ENCODE data around the gene CHST9.

Gene CHST9

GRCh38 chr18:27120246-27120645 is 64.9 kb downstream of the CHST9 start:
- TF ChIP-seq CTCF (IDR thresholded peaks at IDR 0.05; ENCODE audit: low read depth, low read length, poor library complexity, severe bottlenecking) = no peak
- no peak for TF ChIP-seq EZH2phosphoT487 (IDR thresholded peaks at IDR 0.05; ENCODE audit: borderline replicate concordance, low read length)
- no peaks in the 10 kb centered on the region for H3K4me1 ChIP-seq (ENCODE audit: control insufficient read depth, low read length)
- H3K4me2 ChIP-seq (ENCODE audit: low read length) = no peak overlapping the region
- no peaks in the 10 kb centered on the region for H4K20me1 ChIP-seq (ENCODE audit: control insufficient read depth, insufficient read depth, low read depth, low read length)
- no peaks in the 10 kb centered on the region for H3K79me2 ChIP-seq (ENCODE audit: control insufficient read depth, low read length)
- no peaks in the 10 kb centered on the region for H3F3A ChIP-seq (ENCODE audit: control insufficient read depth, insufficient read depth)
- H3K9me3 ChIP-seq (ENCODE audit: control insufficient read depth, insufficient read depth, low read length) = no peaks in the 10 kb centered on the region
- H3K9me2 ChIP-seq (replicated peaks; ENCODE audit: control insufficient read depth, low read length) = no peaks in the 10 kb centered on the region
- no peak overlapping the region for H3K27ac ChIP-seq (ENCODE audit: low read depth, low read length)
- H3K36me3 ChIP-seq (ENCODE audit: control insufficient read depth, low read length) = no peaks in the 10 kb centered on the region
- no peaks in the 10 kb centered on the region for H3K27me3 ChIP-seq (ENCODE audit: control insufficient read depth, low read length)
- H3K4me3 ChIP-seq (ENCODE audit: low read length) = no peak overlapping the region

DNA sequence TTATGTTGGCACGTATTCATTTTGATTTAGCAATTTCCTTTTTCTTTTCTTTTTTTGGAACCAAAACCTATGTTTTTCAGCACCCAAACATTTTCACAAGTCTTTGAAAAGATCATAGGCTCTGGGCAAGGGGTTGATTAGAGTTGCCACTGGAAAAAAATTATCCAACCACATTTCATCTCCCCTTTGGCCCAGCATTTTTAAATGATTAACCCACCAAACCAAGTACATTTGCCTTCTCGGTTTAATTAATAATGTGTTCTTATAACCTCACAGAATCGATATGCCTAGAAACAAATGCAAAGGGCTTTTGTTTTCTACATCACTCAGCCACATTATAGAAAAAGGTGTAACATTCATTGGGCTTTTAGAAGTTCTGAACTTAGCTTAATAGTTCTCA is 66.1 kb downstream of the CHST9 start:
- H3K27ac ChIP-seq (ENCODE audit: low read depth, low read length) = no peak overlapping the region
- H3K36me3 ChIP-seq (ENCODE audit: control insufficient read depth, low read length) = no peaks in the 10 kb centered on the region
- no peak overlapping the region for H3K4me2 ChIP-seq (ENCODE audit: low read length)
- no peak overlapping the region for H3K4me3 ChIP-seq (ENCODE audit: low read length)
- H4K20me1 ChIP-seq (ENCODE audit: control insufficient read depth, insufficient read depth, low read depth, low read length) = no peaks in the 10 kb centered on the region
- H3K9me2 ChIP-seq (replicated peaks; ENCODE audit: control insufficient read depth, low read length) = no peaks in the 10 kb centered on the region
- no peaks in the 10 kb centered on the region for H3F3A ChIP-seq (ENCODE audit: control insufficient read depth, insufficient read depth)
- H3K9me3 ChIP-seq (ENCODE audit: control insufficient read depth, insufficient read depth, low read length) = no peaks in the 10 kb centered on the region
- no peaks in the 10 kb centered on the region for H3K79me2 ChIP-seq (ENCODE audit: control insufficient read depth, low read length)
- TF ChIP-seq EZH2phosphoT487 (IDR thresholded peaks at IDR 0.05; ENCODE audit: borderline replicate concordance, low read length) (no peak), CTCF (IDR thresholded peaks at IDR 0.05; ENCODE audit: low read depth, low read length, poor library complexity, severe bottlenecking) (no peak)
- H3K27me3 ChIP-seq (ENCODE audit: control insufficient read depth, low read length) = no peaks in the 10 kb centered on the region
- H3K4me1 ChIP-seq (ENCODE audit: control insufficient read depth, low read length) = no peaks in the 10 kb centered on the region; the same call in 1 of the 2 replicates

DNA sequence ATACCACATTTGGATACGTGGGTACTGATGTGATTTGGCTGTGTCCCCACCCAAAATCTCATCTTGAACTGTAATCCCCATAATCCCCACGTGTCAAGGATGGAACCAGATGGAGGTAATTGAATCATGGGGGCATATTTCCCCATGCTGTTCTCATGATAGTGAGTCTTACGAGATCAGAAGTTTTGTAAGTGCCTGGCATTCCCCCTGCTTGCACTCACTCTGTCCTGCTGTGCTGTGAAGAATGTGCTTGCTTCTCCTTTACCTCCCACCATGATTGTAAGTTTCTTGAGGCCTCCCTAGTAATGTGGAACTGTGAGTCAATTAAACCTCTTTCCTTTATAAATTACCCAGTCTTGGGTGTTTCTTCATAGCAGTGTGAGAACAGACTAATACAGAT is 70.3 kb downstream of the CHST9 start:
- no peak overlapping the region for H3K4me2 ChIP-seq (ENCODE audit: low read length)
- TF ChIP-seq CTCF (IDR thresholded peaks at IDR 0.05; ENCODE audit: low read depth, low read length, poor library complexity, severe bottlenecking) = no peak
- TF ChIP-seq EZH2phosphoT487 (IDR thresholded peaks at IDR 0.05; ENCODE audit: borderline replicate concordance, low read length) = no peak
- H3K27ac ChIP-seq (ENCODE audit: low read depth, low read length) = no peak overlapping the region
- H3K36me3 ChIP-seq (ENCODE audit: control insufficient read depth, low read length) = no peaks in the 10 kb centered on the region
- no peaks in the 10 kb centered on the region for H3K9me2 ChIP-seq (replicated peaks; ENCODE audit: control insufficient read depth, low read length)
- no peaks in the 10 kb centered on the region for H3K9me3 ChIP-seq (ENCODE audit: control insufficient read depth, insufficient read depth, low read length)
- no peaks in the 10 kb centered on the region for H4K20me1 ChIP-seq (ENCODE audit: control insufficient read depth, insufficient read depth, low read depth, low read length)
- no peak overlapping the region for H3K4me3 ChIP-seq (ENCODE audit: low read length)
- no peaks in the 10 kb centered on the region; the same call in 1 of the 2 replicates for H3K4me1 ChIP-seq (ENCODE audit: control insufficient read depth, low read length)
- H3K79me2 ChIP-seq (ENCODE audit: control insufficient read depth, low read length) = no peaks in the 10 kb centered on the region
- no peaks in the 10 kb centered on the region for H3K27me3 ChIP-seq (ENCODE audit: control insufficient read depth, low read length)
- no peaks in the 10 kb centered on the region for H3F3A ChIP-seq (ENCODE audit: control insufficient read depth, insufficient read depth)

- no peak overlapping the region for H3K4me2 ChIP-seq (ENCODE audit: low read length)
- H3K27ac ChIP-seq (ENCODE audit: low read depth, low read length) = no peak overlapping the region
- H3K4me3 ChIP-seq (ENCODE audit: low read length) = no peak overlapping the region
- no peaks in the 10 kb centered on the region for H3K79me2 ChIP-seq (ENCODE audit: control insufficient read depth, low read length)
- TF ChIP-seq CTCF (IDR thresholded peaks at IDR 0.05; ENCODE audit: low read depth, low read length, poor library complexity, severe bottlenecking) (no peak), EZH2phosphoT487 (IDR thresholded peaks at IDR 0.05; ENCODE audit: borderline replicate concordance, low read length) (no peak)
- no peaks in the 10 kb centered on the region; the same call in 1 of the 2 replicates for H3K4me1 ChIP-seq (ENCODE audit: control insufficient read depth, low read length)
- H4K20me1 ChIP-seq (ENCODE audit: control insufficient read depth, insufficient read depth, low read depth, low read length) = no peaks in the 10 kb centered on the region
- no peaks in the 10 kb centered on the region for H3K36me3 ChIP-seq (ENCODE audit: control insufficient read depth, low read length)
- no peaks in the 10 kb centered on the region for H3F3A ChIP-seq (ENCODE audit: control insufficient read depth, insufficient read depth)
- H3K9me2 ChIP-seq (replicated peaks; ENCODE audit: control insufficient read depth, low read length) = no peaks in the 10 kb centered on the region
- no peaks in the 10 kb centered on the region for H3K27me3 ChIP-seq (ENCODE audit: control insufficient read depth, low read length)
- H3K9me3 ChIP-seq (ENCODE audit: control insufficient read depth, insufficient read depth, low read length) = no peaks in the 10 kb centered on the region
These were observed 71.8 kb downstream of the CHST9 start for GRCh38 chr18:27113358-27113757.

All from DOHH2 (cell line).